ENCODE results near the gene SLC24A1. TPM values are rescaled to one million over a fixed set of nuclear protein-coding genes. Genes with fewer than 3 reads are reported as not detected.

The SLC24A1 gene
- total RNA-seq, 3 donors from 2014 or later, result 9.5 to 12.3 (median 10.7) TPM

DNA sequence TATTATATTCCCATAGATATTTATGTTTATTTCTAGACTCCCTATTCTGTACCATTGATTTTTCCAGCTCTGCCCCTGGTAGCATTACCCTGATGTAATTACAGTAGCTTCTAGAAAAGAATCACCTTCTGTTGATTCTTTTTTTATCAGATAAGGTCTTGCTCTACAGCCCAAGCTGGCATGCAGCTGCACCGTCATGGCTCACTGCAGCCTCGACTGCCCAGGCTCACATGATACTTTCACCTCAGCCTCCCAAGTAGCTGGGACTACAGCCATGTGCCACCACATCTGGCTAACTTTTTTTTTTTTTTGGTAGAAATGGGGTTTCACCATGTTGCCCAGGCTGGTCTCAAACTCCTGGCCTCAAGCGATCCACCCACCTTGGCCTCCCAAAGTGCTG lies 41.8 kb downstream of the SLC24A1 start:
- intact Hi-C loops (cut with DNase I; ENCODE audit: low total_unique reads), result no loop called here
- Histone ChIP-seq H3K9me3 (no peaks in the 10 kb centered on the region), H3K27ac (no peak overlapping the region), H3K36me3 (peaks cover 15% of the 10 kb centered on the region), H3K27me3 (no peaks in the 10 kb centered on the region), H3K4me3 (no peak overlapping the region), H3K4me1 (no peaks in the 10 kb centered on the region)
- TF ChIP-seq, protein P1, sequence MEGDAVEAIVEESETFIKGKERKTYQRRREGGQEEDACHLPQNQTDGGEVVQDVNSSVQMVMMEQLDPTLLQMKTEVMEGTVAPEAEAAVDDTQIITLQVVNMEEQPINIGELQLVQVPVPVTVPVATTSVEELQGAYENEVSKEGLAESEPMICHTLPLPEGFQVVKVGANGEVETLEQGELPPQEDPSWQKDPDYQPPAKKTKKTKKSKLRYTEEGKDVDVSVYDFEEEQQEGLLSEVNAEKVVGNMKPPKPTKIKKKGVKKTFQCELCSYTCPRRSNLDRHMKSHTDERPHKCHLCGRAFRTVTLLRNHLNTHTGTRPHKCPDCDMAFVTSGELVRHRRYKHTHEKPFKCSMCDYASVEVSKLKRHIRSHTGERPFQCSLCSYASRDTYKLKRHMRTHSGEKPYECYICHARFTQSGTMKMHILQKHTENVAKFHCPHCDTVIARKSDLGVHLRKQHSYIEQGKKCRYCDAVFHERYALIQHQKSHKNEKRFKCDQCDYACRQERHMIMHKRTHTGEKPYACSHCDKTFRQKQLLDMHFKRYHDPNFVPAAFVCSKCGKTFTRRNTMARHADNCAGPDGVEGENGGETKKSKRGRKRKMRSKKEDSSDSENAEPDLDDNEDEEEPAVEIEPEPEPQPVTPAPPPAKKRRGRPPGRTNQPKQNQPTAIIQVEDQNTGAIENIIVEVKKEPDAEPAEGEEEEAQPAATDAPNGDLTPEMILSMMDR (IDR thresholded peaks at IDR 0.05), result no peak
- TF ChIP-seq POLR2AphosphoS5 (IDR thresholded peaks at IDR 0.05) (no peak), POLR2A (IDR thresholded peaks at IDR 0.05) (no peak)
- DNase-seq (ENCODE audit: low spot score in 2 of 2), result no peak

DNA sequence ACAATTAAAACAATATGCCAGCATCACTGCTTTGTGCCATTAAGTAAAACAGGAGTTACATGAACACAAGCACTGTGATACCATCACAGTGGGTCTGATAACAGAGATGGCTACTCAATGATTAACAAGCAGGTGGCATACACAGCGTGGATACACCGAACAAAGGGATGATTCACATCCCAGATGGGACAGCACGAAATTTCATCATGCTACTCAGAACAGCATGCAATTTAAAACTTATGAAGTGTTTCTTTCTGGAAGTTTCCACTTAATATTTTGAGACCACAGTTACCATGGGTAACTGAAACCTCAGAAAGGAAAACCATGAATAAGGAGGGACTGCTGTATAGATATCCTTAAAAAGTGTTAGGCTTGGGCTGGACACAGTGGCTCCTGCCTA lies 44.5 kb downstream of the SLC24A1 start:
- TF ChIP-seq, protein P1 (IDR thresholded peaks at IDR 0.05), result no peak
- no peak for TF ChIP-seq POLR2AphosphoS5 (IDR thresholded peaks at IDR 0.05)
- no peak for TF ChIP-seq POLR2A (IDR thresholded peaks at IDR 0.05)
- Histone ChIP-seq H3K9me3 (no peaks in the 10 kb centered on the region), H3K27me3 (no peaks in the 10 kb centered on the region), H3K4me3 (no peak overlapping the region), H3K27ac (no peak overlapping the region), H3K36me3 (peaks cover 11% of the 10 kb centered on the region), H3K4me1 (no peaks in the 10 kb centered on the region)
- intact Hi-C loops (cut with DNase I; ENCODE audit: low total_unique reads), result no loop called here
- no peak for DNase-seq (ENCODE audit: low spot score in 2 of 2)

GRCh38 chr15:65675551-65675950 lies 53.8 kb downstream of the SLC24A1 start:
- DNase-seq (ENCODE audit: low spot score in 2 of 2), result no peak
- H3K27ac ChIP-seq, result no peak overlapping the region
- no peaks in the 10 kb centered on the region for H3K4me1 ChIP-seq
- H3K9me3 ChIP-seq, result no peaks in the 10 kb centered on the region
- no peak for TF ChIP-seq POLR2AphosphoS5 (IDR thresholded peaks at IDR 0.05)
- H3K36me3 ChIP-seq, result no peaks in the 10 kb centered on the region
- H3K4me3 ChIP-seq, result no peak overlapping the region
- H3K27me3 ChIP-seq, result no peaks in the 10 kb centered on the region
- intact Hi-C loops (cut with DNase I; ENCODE audit: low total_unique reads), result no loop called here

DNA sequence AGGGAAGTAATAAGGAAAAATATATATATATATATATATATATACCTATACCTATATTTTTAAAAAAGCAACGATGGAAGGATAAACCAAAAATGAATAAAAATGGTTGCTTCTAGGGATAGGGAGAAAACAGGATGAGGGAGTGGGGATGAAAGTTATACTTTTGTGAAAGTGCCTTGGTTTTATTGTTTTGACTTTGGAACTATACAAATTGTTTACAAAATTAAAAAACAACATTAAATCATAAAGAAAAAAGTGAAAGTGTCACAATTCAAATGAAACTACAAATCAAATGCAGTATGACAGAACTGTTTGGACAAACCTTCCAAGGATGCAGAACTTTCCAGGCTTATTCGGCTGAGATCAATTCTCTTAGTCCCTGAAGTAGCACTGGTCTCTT lies 54.4 kb downstream of the SLC24A1 start:
- TF ChIP-seq POLR2AphosphoS5 (IDR thresholded peaks at IDR 0.05) (no peak), POLR2A (IDR thresholded peaks at IDR 0.05) (no peak)
- TF ChIP-seq, protein P1 (IDR thresholded peaks at IDR 0.05), result no peak
- DNase-seq (ENCODE audit: low spot score in 2 of 2), result no peak

GRCh38 chr15:65680544-65680943 lies 58.8 kb downstream of the SLC24A1 start:
- no peak for DNase-seq (ENCODE audit: low spot score in 2 of 2)

More for the DNA sequence above, 54.4 kb downstream of the SLC24A1 start:
- Histone ChIP-seq H3K36me3 (no peaks in the 10 kb centered on the region), H3K27ac (no peak overlapping the region), H3K9me3 (no peaks in the 10 kb centered on the region), H3K27me3 (no peaks in the 10 kb centered on the region), H3K4me3 (no peak overlapping the region), H3K4me1 (no peaks in the 10 kb centered on the region)
- intact Hi-C loops (cut with DNase I; ENCODE audit: low total_unique reads), result no loop called here

More at GRCh38 chr15:65680544-65680943, 58.8 kb downstream of the SLC24A1 start:
- no peaks in the 10 kb centered on the region for H3K36me3 ChIP-seq
- TF ChIP-seq, protein P1 (IDR thresholded peaks at IDR 0.05), result no peak
- no peaks in the 10 kb centered on the region for H3K4me1 ChIP-seq
- no peaks in the 10 kb centered on the region for H3K27me3 ChIP-seq
- intact Hi-C loops (cut with DNase I; ENCODE audit: low total_unique reads), result no loop called here
- H3K4me3 ChIP-seq, result no peak overlapping the region
- no peaks in the 10 kb centered on the region for H3K9me3 ChIP-seq
- H3K27ac ChIP-seq, result no peak overlapping the region

Measured in breast epithelium (tissue), 4 donors.